UCSD-AML1 (cell line): ENCODE data around the gene TBCB.
"Not testable (repeated sequence)": the region's sequence is repeated elsewhere in the genome, so short reads cannot be mapped to it uniquely, and the experiment has no call there.

Experiments used
- DNase-seq: peaks from one replicate; lab custom pipeline; 2025; ENCODE audit not compliant: unreplicated experiment; lab: John Stamatoyannopoulos, UW

Gene TBCB, protein sequence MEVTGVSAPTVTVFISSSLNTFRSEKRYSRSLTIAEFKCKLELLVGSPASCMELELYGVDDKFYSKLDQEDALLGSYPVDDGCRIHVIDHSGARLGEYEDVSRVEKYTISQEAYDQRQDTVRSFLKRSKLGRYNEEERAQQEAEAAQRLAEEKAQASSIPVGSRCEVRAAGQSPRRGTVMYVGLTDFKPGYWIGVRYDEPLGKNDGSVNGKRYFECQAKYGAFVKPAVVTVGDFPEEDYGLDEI

DNA sequence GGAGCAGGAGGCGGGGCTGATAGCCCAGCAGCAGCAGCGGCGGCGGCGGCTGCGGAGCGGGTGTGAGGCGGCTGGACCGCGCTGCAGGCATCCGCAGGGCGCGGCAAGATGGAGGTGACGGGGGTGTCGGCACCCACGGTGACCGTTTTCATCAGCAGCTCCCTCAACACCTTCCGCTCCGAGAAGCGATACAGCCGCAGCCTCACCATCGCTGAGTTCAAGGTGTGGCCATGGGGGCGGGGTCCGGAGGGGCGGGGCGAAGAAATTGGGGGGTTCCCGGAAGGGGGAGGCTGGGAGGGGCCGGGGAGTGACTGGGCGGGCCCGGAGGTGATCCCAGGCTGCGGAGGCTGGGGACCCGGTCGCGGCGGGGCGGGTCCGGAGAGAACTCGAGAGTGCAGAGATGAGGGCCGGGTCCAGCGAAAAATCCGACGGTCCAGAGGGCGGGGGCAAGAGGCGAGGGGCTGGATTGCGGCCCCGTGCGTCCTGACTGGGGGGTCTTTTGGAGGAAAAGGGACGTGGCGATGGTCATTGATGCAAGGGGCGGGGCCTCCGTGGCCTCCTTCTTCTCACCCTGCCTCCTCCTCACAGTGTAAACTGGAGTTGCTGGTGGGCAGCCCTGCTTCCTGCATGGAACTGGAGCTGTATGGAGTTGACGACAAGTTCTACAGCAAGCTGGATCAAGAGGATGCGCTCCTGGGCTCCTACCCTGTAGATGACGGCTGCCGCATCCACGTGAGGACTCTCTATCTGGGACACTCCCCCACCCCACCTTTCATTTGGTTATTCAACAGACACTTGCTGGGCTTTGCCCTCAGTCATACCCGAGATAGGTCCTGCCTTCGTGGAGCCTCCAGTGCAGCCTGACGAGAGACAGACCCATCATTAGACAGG, at the start of gene TBCB:
TBCB (plus strand) TSS at position 16 of the 891 bp plus-strand sequence; CDS start at position 109, 93 bp downstream.
- DNase-seq, result no peak

DNA sequence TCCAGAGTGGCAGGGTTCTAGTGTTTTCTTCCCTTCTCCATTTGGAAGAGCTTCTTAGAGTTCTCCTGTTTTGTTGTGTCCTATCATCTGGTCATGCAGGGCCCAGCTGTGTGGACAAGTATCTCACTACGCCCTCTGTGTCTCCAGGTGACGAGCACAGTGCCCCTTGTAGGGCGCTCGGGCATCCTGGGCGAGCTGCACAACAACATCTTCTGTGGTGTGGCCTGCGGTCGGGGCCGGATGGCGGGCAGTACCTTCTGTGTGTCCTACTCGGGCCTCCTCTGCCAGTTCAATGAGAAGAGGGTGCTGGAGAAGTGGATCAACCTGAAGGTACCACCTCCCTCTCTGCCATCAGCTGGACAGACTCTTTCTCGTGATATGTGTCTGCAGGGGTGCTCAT, 47.6 kb upstream of the TBCB start:
- DNase-seq, result no peak

DNA sequence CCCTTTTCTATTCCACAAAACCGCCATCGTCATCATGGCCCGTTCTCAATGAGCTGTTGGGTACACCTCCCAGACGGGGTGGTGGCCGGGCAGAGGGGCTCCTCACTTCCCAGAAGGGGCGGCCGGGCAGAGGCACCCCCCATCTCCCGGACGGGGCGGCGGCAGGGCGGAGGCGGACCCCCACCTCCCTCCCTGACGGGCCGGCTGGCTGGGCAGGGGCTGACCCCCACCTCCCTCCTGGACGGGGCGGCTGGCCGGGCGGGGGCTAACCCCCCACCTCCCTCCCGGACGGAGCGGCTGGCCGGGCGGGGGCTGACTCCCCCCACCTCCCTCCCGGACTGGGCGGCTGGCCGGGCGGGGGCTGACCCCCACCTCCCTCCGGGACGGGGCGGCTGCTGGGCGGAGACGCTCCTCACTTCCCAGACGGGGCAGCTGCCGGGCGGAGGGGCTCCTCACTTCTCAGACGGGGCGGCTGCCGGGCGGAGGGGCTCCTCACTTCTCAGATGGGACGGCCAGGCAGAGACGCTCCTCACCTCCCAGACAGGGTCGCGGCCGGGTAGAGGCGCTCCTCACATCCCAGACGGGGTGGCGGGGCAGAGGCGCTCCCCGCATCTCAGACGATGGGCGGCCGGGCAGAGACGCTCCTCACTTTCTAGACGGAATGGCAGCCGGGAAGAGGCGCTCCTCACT, 46.3 kb upstream of the TBCB start:
- DNase-seq, result not testable (repeated sequence)

DNA sequence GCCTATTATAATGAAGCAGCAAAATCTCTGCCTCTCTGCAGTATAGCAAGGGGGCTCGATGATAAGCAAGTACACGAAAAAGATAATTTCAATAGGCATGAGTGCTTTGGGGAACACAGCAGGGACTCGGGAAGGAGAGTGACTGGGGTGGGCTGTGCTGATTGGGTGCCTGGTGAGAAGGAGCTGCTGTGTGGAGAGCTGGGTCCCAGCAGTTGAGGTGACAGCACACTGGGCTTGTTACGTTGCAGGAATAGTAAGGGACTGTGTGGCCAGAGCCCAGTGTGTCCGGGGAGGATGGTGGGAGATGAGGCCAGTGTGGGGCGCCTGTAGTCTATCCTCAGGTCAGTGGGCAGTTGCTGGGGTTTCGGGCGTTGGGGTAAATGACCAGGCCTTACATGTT, 43.2 kb upstream of the TBCB start:
- no peak for DNase-seq

DNA sequence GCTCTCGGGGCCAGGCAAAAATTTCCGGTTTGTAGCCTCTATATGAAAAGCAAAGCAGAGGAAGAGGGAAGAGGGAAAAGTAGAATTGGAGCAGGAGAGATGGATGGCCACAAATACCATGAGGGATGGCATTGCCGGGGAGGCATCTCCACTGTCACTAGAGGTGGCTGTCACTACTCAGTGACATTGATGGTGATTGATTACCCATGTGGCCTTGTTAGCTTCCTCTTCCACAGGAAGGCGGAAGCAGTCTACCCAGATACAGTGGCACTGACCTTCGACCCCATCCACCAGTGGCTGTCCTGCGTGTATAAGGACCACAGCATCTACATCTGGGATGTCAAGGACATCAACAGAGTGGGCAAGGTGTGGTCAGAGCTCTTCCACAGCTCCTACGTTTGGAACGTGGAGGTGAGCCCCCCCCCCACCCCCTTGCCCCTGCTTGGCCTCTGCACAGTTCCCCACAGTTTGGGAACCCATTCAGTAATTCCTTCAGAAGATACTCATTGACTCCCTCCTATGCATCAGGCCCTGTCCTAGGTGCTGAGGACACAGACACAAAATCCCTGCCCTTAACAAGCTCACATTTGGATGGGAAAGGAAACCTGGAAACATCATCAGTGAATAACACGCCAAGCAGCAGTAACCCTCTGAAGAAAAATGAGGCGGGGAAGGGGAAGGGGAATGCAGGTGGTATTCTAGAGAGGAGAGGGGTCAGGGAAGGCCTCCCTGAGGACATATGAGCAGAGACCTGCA, 42.0 kb upstream of the TBCB start:
- DNase-seq, result no peak

DNA sequence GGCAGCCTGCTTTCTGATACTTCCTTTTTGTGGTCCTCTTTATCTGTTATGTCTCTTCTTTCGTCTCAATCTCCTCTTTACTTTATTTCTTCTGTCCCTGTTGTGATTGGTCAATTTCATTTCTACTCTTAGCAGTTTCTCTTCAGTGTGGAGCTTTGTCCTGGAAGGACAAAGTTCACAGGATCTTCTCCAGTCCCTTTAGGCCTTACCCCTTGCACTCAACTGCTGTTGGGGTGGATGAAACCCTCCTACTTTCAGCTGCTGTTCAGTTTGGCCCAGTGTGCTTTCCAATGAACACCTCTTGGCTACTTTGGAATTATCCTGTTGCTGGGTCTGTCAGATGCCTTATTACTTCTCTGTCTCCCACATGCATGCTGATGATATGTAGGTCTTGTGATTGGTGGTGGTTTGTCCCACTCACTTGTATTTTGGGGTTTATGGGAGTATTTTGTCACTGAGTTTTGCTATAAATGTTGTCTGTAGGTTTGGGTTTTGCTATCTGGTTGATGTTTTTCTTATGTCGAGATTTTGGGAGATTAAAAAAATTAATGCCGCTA, 35.8 kb upstream of the TBCB start:
- DNase-seq, result no peak

DNA sequence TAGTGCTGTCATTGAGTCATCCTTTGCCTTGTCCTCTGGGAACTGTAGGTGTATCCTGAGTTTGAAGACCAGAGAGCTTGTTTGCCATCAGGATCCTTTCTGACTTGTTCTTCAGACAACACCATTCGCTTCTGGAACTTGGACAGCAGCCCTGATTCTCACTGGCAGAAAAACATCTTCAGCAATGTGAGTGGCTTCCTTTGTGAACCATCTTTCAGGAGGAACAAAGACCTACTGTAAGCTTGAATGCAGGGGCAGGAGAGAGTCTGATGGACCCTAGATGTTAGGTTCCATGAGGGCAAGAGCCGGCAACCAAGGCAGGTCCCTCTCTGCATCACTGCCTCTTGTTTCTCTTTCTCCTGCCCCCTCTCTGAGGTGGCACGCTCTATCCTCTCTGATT, 33.9 kb upstream of the TBCB start:
- no peak for DNase-seq

DNA sequence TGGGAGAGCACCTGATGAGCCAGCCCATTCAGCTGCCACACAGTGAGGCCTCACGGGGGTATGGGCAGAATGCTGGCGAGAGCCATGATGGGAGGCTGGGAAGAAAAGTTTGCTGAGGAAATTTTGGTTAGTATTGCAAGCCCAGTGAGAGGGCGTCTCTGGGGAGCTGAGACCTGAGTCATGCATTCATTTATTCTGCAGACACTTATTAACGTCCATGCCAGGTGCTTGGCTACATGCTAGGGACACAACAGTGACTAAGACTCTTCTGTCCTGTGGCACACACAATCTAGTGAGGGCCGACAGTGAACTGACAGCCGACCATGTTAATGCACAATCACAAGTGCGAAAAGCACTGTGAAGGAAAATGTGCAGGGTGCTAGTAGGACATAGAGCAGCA, 33.4 kb upstream of the TBCB start:
- no peak for DNase-seq

DNA sequence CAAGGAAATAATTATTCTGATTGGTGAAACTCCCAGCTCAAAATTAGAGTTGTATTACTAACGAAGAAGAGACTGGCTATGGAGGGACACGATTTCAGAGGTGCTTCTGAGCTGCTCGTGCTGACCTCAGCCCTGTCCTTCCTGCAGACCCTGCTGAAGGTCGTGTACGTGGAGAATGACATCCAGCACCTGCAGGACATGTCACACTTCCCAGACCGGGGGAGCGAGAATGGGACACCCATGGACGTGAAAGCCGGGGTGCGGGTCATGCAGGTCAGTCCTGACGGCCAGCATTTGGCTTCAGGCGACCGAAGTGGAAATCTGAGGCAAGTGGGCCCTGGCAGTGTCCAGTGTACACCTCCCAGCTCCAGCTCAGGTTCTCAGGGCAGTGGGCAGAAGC, 32.4 kb upstream of the TBCB start:
- DNase-seq, result no peak

DNA sequence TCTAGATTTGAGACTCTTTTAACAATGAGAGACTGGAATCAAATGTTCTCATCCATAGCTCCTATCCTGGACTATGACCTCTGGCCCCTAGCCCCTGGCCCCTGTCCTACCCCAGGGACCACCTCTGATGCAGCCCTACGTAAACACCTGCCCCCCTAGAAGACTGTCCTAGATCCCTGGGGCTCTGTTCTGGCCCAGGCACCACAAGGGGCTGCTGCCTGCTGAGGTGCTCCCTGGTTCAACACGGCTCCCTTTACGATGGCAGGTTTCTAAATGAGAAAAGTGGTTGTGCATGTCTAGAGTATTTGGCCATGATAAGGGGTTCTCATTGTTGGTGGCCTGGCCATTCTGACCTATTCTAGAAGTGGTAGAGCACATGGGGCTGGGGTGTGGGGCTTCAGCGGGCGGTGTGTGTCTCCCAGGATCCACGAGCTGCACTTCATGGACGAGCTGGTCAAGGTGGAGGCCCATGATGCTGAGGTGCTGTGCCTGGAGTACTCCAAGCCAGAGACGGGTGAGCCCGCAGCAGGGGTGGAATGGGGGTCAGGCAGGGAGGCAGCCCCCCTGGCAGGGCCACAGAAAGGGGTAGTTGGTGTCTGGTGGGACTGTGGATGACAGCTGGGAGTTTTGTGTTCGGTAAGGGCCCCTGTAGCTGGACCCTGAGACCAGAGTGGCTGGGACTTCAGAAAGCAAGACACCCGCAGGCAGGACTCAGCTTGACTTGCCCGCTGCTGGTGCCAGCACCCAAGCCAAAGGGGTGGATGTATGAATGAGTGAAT, 30.8 kb upstream of the TBCB start:
- DNase-seq, result no peak

DNA sequence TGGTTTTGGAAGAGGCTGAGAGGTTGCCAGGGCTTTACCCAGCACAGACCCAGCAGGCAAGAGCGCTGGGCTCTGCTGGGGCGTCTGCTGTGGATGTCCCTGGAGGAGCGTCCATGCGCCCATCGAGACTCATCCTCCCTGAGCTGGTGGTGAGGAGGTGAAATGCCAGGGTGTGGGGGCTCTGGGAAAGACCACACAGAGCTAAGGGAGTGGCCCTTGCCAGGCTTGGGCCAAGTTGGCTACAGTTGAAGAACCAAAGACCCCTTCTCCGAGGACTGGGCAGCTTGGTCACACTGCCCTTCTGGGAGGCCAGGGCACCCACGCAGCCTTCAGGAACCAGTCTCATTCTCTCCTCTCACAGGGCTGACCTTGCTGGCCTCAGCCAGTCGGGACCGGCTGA, 28.9 kb upstream of the TBCB start:
- no peak for DNase-seq

DNA sequence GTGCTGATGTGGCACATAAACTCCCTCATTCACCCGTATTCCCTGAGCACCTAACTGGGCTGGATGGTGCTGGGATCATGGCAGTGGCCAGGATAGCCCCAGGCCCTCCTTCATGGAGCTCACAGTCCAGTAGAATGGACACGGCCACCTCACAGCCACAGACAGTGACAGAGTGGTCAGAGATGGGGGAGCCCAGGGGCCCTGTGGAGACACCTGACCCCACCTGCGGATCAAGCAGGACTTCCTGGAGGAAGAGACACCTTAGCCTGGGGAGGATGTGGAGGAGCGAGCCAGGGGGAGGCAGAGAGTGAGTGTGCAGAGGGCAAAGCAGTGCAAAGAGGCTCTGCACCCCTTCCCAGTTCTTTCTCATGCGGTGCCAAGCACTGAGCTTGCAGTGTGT, 25.4 kb upstream of the TBCB start:
- no peak for DNase-seq

DNA sequence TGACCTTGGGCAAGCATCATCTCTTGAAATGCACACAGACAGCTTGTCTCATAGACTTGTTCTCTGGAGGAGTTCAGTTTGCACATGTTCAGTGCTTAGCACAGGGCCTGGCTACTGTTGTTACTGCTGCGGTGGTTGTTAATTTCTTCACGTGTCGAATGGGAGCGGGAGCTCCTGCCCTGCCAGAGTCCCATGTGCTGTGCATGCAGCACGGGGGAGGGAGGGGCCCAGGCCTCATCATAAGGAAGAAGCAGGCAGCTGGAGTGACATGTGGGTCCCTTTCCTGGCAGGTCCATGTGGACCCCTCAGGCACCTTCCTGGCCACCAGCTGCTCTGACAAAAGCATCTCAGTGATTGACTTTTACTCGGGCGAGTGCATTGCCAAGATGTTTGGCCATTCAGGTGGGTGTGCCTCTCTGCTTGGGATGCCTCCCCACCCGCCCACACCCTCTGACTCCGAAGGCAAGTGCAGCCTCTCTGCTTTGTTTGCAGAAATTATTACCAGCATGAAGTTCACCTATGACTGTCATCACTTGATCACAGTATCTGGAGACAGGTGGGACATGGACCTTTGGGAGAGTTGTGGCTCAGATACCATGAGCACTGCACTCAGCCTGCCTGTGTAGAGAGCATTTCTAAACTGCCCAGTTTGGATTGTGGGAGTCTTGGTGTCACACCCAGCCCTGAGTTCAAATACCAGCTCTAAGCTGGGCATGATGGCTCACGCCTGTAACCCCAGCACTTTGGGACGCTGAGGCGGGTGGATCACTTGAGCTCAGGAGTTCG, 24.2 kb upstream of the TBCB start:
- DNase-seq, result no peak

DNA sequence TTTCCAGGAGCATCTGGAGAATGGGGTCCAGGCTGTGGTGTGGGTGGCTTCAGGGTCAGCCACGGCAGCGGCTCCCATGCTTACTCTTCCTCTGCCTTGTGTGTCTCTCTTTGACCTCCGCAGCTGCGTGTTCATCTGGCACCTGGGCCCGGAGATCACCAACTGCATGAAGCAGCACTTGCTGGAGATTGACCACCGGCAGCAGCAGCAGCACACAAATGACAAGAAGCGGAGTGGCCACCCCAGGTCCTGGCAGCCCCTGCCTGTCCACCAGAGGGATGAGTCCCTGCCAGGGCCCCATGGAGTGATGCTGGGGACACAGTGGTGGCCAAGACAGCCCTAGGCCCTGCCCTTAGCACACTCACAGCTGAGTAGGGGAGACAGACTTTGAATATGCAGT, 22.7 kb upstream of the TBCB start:
- no peak for DNase-seq

DNA sequence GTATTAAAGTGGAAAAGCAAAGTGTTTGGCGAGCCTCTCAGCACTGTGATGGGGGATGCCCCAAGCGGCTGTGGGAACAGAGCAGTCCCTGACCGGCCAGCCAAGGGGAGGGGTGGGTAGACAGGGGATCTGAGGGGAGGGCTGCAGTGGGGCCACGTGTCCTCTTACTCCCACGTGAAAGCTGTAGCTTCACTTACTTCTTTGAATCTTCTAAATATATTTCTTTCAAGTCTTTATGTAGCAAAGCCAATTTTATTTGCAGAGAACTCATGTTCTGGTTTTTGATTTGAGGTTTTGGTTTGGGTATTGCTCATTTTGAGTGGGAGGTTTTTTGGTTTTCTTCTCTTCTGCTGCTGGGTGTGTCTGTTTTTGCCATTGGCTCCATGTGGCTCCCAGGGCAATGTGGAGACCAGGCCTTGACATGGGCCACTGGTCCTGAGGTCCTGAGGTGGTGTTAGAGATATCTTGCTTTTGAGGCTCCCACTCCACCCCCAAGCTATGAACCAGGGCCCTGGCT, 22.1 kb upstream of the TBCB start:
- no peak for DNase-seq

DNA sequence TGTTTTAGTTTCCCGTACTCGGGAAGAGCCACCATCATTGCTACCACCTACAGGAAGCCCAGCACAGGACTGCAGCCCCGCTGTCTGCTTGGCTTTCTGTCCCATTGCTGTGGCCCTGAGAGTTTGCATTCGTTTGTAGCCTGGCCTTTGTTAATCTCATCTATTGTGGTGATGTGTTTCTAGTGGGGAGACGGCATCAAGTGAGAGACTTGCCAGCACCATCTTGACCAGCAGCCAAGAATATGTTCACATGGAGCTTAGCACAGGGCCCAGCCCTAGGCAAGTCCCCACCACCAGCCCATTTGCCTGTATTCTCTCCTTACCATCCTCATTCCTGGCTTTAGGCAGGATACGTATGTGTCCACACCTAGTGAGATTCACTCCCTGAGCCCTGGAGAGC, 21.6 kb upstream of the TBCB start:
- DNase-seq, result no peak

DNA sequence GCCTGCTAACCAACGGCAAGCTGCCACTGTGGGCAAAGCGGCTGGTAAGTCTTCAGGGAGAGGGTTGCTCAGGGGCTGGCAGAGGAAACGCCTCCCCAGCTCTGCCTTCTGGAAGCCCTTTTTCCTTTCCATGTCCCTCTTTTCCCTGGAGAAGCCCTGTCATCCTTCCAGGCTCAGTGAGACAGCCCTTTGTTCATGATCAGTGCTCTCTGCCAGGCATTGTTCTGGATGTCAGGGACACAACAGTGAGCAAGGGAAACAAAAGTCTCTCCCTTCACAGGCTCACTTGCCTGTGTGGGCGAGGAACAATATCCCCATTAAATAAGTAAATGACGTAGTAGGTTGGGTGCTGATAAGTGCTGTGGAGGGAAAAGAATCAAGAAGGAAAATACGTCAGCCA, 18.2 kb upstream of the TBCB start:
- DNase-seq, result no peak

DNA sequence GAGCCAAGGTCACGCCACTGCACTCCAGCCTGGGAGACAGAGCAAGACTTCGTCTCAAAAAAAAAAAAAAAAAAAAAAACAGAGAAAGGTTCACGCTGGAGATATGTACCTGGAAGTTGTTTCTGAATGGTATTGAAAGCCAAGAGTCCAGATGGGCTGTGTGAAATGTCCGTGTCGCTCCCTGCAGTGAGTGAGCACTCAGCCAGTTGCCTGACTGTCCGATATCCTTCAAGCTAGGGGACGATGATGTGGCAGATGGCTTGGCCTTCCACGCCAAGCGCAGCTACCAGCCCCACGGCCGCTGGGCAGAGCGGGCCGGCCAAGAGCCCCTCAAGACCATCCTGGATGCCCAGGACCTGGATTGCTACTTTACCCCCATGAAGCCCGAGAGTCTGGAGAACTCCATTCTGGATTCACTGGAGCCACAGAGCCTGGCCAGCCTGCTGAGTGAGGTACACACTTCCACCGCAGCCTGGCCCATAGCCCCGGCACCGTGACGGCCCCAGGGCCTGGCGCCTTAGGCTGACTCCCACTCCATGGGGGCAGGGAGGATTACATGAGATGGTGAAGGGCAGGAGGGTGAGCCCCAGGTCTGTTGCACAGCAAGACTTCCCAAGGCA, 16.0 kb upstream of the TBCB start:
- DNase-seq, result no peak

DNA sequence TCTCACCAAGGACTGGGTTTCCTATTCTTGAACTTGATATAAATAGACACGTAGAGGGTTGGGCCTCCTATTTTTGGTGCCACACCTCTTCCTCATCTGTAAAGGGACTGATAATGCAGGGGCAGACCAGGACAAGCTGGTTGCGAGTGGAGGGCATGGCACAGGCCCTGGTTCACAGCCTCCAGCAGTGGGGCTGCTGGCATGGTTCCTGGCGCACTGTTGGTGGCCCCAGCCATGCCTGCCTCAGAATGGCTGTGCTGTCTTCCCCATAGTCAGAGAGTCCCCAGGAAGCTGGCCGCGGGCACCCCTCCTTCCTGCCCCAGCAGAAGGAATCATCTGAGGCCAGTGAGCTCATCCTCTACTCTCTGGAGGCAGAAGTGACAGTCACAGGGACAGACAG, 14.8 kb upstream of the TBCB start:
- no peak for DNase-seq
